Stimulated activated CD4-positive, alpha-beta T cell treated with anti-CD3 and anti-CD28 coated beads, Interleukin-2, amount 100 ng/mL, for 24 hours (primary cell): ENCODE data around the gene OLFM2.
"Not testable (repeated sequence)": the region's sequence is repeated elsewhere in the genome, so short reads cannot be mapped to it uniquely, and the experiment has no call there.

Source experiments
- DNase-seq, 2 donors: peaks; one replicate each; pipeline ENCODE4 v3.0.0-alpha.2; 2020

OLFM2 gene

DNA sequence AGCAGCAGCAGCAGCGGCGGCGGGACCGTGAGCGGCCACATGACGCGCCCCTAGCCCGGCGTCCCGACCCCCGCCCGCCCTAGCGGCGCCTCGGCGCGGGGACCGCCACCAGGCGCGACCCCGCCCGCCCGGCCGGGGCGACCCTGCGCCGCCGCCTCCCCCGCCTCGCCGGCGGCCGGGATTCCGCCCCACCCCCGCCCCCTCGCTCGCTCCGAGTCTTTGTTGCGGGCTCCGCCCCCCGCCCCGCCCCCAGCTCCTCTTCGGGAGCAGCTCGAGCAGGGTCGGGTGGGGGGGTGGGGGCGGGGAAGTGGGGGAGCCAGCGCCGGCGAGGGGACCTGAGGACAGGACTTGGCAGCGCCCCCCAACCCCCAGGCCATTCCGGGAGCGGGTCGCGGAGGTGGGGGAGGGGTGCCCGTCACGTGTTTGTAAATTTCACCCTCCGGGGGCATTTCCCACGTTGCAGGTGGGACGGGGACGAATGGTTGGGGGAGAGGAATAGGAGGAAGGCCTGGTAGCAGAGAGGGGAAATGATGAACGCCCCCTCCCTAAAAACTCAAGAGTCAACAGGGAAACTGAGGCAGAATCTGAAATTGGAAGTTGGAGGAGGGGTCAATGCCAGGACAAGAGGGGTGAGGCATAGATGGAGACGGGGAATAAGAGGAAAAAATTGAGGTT lies at the start of gene OLFM2:
TSS of gene OLFM2 (minus strand) at position 190 of the 675 bp plus-strand sequence. CDS start at position 41, 149 bp downstream.
- DNase-seq: peak in 1 of 2 donors; percentile 49

DNA sequence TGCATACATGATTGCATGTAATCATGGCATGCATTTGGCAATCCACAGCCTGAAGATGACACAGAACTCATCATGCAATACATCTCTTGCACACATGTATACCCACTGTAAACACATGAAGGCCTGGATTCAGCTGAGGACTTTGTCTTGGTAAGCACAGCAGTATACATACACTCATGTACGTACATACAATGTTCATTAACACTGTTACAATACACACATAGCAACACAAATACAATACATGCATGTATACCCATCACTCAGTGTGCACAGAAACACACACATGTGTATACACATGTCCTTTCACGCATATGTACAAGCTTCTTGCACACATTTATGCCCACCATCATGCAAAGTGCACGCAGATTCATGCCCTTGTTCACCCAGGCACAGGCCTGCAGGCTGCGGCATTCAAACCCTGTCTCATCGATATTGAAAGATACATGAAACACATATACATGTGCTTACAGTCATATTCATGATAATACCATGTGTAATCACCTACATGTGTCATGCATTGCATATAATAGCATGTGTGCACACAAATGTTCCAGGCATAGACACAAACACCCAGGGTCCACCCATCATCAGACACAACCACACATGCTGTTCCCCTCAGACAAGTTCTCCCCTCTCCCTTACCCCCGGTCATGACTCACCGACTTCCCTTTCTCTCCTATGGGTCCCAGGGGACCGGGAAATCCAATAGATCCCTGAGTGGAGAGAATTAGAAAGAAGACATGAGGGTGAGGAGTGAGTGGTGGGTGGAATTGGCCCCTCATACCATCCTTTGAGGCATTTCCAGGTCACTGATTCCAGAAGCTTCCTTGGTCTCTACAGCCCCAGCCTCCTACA lies 45.3 kb upstream of the OLFM2 start:
- no peak for DNase-seq

DNA sequence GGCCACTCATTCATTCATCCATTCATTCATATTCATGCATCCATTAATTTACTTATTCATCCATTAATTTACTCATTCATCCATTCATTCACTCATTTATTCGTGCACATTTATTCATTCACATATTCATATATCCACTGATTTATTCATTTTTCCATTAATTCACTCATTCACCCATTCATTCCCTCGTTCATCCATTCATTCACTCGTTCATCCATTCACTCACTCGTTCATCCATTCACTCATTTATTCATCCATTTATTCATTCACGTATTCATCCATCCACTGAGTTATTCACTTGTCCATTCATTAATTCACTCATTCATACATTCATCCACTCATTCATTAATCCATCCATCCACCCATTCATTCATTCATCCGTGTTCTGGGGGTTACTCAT lies 35.8 kb upstream of the OLFM2 start:
- DNase-seq: no peak

GRCh38 chr19:9971166-9971897 lies 35.0 kb upstream of the OLFM2 start:
- DNase-seq: no peak

DNA sequence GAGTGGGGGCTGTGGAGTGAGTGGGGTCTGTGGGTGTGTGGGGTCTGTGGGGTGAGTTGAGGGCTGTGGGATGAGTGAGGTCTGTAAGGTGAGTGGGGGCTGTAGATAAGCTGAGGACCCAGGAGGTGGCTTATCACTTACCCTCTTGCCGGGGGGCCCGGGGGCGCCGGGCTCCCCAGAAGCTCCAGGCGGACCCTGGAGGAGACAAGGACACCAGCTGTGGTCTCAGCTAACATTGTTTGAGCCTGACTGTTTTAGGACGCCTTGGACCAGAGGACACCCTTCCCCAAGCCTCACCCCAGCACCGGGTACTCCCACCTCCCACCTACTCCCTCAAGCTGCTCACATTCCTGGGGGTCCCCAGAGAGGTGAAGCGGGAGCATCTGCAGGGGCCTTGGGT lies 34.2 kb upstream of the OLFM2 start:
- DNase-seq: no peak

DNA sequence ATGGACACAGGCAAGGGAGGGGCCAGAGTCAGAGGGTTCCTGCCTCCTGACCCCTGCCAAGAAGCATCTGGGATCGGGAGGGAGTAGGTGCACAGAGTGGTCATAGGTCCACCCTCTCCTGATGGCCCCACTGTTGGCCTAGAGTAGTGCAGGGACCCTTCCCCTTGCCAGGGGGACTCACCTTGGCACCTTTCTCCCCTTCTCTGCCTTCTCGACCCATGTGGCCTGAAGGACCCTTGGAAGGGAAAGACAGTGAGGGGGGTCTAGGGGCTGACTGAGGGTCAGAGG lies 33.3 kb upstream of the OLFM2 start:
- no peak for DNase-seq

DNA sequence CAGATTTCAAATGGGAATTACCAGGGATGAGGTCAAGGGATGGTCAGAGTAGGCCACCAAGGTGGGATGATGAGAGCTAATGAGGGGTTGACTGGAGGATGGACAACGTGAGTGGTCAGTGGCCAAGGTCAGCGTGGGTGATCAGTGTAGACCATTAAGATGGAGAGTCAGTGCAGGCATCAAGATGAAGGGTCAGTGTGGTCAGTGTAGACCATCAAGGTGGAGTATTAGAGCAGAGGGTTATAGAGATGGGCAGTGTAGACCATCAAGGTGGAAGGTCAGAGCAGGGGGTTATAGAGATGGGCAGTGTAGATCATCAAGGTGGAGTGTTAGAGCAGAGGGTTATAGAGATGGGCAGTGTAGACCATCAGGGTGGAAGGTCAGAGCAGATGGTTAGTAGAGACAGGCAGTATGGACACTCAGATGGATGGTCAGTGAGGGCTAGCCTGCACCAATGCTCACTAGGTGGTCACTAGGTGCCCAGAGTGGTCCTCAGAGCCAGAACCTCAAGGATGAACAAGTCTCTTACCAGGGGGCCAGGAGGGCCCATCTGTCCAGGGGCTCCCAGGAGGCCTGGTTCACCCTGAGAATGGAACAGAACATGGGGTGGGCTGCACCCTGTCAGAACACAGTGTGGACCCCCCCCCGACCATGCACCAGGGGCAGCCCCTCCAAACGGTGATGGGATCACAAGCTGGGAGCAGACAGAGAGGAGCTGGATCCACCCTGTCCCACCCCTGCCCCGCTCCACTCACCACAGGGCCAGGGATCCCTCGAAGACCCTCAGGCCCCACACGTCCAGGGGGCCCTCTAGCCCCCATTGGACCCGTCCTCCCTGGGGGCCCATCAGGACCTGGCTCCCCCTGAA lies 32.7 kb upstream of the OLFM2 start:
- DNase-seq: no peak

- DNase-seq: no peak
These were observed 31.0 kb upstream of the OLFM2 start for GRCh38 chr19:9967326-9967725.

GRCh38 chr19:9966448-9966847 lies 30.1 kb upstream of the OLFM2 start:
- DNase-seq: no peak

DNA sequence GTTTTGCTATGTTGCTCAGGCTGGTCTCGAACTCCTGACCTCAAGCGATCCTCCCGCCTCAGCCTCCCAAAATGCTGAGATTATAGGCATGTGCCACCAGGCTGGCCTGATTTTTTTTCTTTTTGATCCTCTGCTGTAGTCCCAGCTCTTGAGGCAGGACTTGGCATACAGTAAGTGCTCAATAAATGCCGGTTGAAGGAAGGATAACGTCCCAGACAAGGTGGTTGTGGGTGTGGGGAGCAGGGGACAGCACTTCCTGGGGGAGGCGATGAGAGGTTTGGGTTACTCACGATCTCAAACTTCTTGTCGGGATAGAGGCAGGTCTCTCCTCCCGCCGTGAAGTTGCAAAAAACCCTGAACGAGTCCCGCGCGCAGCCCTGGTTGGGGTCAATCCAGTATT lies 29.7 kb upstream of the OLFM2 start:
- DNase-seq: no peak

DNA sequence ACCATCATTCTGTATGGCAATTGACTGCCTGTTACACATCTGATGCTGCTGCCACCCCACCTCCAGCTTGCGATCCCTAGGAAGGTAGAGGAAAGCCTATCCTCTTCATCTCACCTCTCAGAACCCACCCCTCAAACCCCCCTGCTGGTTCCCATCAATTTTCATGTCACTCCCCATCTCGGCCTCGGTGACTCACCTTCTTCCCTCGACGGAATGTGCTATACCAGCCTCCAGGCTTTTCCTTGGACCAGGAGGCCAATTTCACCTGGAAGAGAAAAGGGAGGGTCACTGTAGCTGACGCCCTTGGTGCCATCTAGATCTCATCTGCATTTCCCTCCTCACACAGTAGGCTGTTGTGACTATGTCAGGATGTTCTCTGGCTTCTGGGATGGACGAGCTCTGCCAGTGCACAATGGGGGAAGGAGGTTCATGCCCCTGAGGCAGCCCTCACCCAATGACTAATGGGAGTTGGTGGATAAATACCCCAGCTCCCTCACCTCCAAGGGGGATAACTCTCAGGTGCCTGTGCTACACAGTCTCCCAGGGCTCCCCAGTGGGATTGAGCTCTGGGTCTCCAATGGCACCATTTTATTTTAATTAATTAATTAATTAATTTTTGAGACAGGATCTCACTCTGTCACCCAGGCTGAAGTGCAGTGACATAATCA lies 26.4 kb upstream of the OLFM2 start:
- DNase-seq: no peak

DNA sequence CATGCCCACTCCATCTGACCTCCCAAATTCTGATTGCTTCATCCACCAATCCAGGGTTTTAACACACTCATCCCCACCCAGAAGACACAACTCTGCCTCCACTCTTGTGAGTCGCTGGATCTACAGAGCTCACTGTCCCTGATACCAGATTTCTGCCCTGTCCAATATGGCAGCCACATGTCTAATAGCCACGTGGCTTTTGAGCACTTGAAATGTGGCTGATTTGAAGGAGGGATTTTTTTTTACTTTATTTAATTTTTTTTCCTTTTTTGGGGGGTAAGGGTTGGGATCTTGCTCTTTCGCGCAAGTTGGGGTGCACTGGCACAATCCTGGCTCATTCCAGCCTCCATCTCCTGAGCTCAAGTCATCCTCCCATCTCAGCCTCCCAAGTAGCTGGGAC lies 24.8 kb upstream of the OLFM2 start:
- DNase-seq: no peak

GRCh38 chr19:9958379-9958821 lies 22.1 kb upstream of the OLFM2 start:
- DNase-seq: no peak

- DNase-seq: no peak
These were observed 20.6 kb upstream of the OLFM2 start for GRCh38 chr19:9956956-9957355.

DNA sequence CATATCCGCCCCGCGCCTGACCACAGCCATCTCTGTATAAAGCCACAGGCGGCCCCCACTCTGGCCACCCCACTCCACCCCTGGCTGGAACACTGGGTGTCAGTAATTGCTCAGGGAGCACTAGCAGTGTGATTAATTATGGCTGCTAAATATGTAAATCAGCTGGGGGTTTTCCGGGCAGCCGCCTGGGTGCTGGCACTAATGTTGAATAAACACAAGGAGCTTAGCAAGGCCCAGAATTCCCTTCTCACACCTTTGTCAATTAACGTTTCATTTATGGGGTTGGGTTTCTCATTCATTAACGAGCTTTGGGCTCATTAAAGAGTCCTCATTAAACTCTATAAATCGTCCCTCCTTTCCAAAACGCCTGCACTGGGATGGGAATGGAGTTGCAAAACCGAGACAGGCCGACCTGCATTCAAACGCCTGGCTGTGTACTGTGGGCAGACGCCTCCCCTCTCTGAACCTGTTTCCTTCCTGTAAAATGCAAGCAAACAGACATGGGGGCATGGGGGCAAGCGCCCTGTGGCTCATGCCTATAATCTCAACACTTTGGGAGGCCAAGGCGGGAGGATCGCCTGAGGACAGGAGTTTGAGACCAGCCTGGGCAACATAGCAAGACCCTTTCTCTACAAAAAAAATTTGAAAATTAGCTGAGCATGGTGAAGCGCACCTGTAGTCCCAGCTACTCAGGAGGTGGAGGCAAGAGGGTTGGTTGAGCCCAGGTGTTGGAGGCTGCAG lies 17.7 kb upstream of the OLFM2 start:
- DNase-seq: no peak

- no peak for DNase-seq
These were observed 16.0 kb upstream of the OLFM2 start for GRCh38 chr19:9952276-9952675.

DNA sequence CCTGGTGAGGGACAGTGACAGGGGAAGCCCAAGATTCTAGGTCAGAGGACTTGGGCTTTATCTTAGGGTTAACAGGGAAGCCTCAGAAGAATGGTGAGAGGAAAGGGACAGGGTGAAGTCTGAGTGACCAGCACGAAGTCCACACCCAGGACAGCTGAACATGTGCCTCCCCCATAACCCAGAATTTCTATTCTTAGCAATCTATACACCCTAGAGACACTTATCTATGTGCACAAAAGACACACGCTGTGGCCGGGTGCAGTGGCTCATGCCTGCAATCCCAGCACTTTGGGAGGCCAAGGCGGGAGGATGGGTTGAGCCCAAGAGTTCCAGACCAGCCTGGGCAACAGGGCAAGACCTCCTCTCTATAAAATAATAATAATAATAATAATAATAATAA lies 11.1 kb upstream of the OLFM2 start:
- no peak for DNase-seq

- DNase-seq: not testable (repeated sequence)
These were observed 10.3 kb upstream of the OLFM2 start for GRCh38 chr19:9946528-9947125.

DNA sequence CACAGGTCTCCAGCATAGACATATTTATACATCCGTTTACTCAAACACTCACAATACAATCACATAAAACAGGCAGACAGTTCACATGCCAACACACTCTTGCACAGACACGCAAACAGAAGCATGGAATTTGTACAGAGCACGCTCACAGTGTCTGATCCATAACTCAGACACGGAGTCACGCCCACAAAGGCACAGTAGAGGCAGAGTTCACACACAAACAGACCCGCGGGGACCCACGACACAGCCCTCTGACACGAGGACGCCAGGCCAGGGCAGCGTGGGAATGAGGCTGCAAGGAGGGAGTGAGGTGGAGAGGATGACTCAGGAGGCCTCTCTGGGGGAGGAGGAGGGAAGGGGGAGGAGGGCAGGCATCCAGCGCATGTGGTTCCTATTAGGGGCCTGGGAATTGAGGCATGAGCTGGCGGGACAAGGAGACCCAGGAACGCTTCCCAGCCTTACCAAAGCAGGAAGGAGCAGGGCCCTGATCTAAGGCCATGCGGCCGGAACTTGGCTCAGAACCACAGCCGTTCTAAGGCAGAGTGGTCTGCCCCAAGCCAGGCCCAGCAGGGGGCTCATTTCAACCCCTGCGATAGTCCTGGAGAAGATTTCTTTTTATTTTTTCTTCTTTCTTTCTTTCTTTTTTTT lies 9.1 kb upstream of the OLFM2 start:
- DNase-seq: no peak

DNA sequence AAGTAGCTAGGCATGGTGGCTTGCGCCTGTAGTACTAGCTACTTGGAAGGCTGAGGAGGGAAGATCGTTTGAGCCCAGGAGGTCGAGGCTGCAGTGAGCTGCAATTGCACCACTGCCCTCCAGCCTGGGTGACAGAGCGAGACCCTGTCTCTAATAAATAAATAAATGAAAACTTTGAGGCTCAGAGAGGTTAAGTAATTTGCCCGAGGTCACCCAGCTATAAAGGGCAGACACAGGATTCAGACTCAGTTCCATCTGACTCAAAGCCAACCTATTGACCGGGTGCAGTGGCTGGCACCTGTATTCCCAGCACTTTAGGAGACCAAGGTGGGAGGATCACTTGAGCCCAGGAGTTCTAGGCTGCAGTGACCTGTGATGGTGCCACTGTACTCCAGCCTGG lies 7.4 kb upstream of the OLFM2 start:
- no peak for DNase-seq

- DNase-seq: no peak
These were observed 5.4 kb upstream of the OLFM2 start for GRCh38 chr19:9941671-9942070.
